ENCODE data around the gene C11orf71. TPM values are rescaled to one million over a fixed set of nuclear protein-coding genes. Genes with fewer than 3 reads are reported as not detected.

C11orf71 gene
- total and polyA plus RNA-seq, 9 of the 15 experiments (the other 6 are each of a cell fraction or from before 2014, with no cell fraction given): 2.9 to 15.1 (median 9.1) TPM

DNA sequence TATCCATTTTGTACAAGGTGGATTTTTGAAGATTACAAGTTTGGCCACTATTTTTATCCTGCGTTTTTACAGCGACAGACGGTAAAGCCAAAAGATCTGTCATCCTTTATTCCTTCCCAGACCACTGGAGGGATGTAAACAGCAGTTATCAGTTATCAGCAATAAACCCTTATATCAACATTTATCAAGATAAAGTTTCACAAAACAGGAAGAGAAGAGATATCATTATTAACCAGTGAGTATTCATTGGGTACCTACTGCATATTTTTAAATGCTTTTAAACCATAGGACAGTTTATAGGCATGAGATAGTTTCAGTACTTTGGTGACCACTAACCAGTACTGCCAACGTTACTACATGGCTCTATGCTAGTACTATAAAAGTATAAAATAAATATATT, 33.1 kb upstream of the C11orf71 start:
- Histone ChIP-seq H3K79me2 (ENCODE audit: control insufficient read depth, insufficient read depth, low read length) (no peaks in the 10 kb centered on the region), H3K27ac (ENCODE audit: extremely low read depth, low read depth, low read length) (no peak overlapping the region), H3K4me3 (no peak overlapping the region), H4K20me1 (replicated peaks; ENCODE audit: control insufficient read depth, insufficient read depth, low read length) (no peaks in the 10 kb centered on the region), H2AFZ (ENCODE audit: low read depth, low read length) (no peak overlapping the region), H3K9ac (ENCODE audit: insufficient read depth in 1 of 2, low read depth in 2 of 2, low read length in 2 of 2) (no peak overlapping the region), H3K4me2 (ENCODE audit: insufficient read depth, low read length) (no peak overlapping the region), H3K27me3 (ENCODE audit: control insufficient read depth in 2 of 2, insufficient read depth in 2 of 2, low read length in 2 of 2) (no peaks in the 10 kb centered on the region), H3K9me1 (ENCODE audit: control insufficient read depth, insufficient read depth, low read length) (no peaks in the 10 kb centered on the region), H3K9me3 (replicated peaks; ENCODE audit: control insufficient read depth, insufficient read depth, low read depth, low read length) (no peaks in the 10 kb centered on the region), H3K36me3 (ENCODE audit: control insufficient read depth, insufficient read depth, low read length) (no peaks in the 10 kb centered on the region), H3K4me1 (replicated peaks in 1 of 2; ENCODE audit: control insufficient read depth in 2 of 2, insufficient read depth in 2 of 2, low read length in 2 of 2) (peaks cover 0 to under 1% of the 10 kb centered on the region in 2 experiments; a peak in 1 of 5 replicates)
- TF ChIP-seq CCNT2 (IDR thresholded peaks at IDR 0.05; ENCODE audit: borderline replicate concordance, extremely low read depth, insufficient read length, low read depth, low read length): no peak
- no peak for TF ChIP-seq SMAD4 (CRISPR knock-in tag; conservative IDR thresholded peaks at IDR 0.05)
- no peak for TF ChIP-seq FOXM1 (IDR thresholded peaks at IDR 0.05; ENCODE audit: low read depth)
- no peak for TF ChIP-seq FOXM1 (CRISPR knock-in tag; IDR thresholded peaks at IDR 0.05; ENCODE audit: low read depth)
- TF ChIP-seq KLF10 (CRISPR knock-in tag; IDR thresholded peaks at IDR 0.05): no peak
- TF ChIP-seq EP300 (IDR thresholded peaks at IDR 0.05; ENCODE audit: low read length): no peak
- no peak for TF ChIP-seq ZC3H8 (IDR thresholded peaks at IDR 0.05)
- no peak for TF ChIP-seq LCOR (CRISPR knock-in tag; IDR thresholded peaks at IDR 0.05)
- no peak for TF ChIP-seq ZNF830 (CRISPR knock-in tag; IDR thresholded peaks at IDR 0.05)
- no peak for TF ChIP-seq E2F3 (CRISPR knock-in tag; IDR thresholded peaks at IDR 0.05)
- no peak for TF ChIP-seq CCAR2 (IDR thresholded peaks at IDR 0.05; ENCODE audit: low read depth, low read length)
- no peak for TF ChIP-seq MYNN (IDR thresholded peaks at IDR 0.05)
- TF ChIP-seq MYNN (CRISPR knock-in tag; IDR thresholded peaks at IDR 0.05): no peak
- TF ChIP-seq SP2 (IDR thresholded peaks at IDR 0.05; ENCODE audit: extremely low read depth, low read depth, low read length, poor library complexity, severe bottlenecking): no peak
- TF ChIP-seq CBX5 (IDR thresholded peaks at IDR 0.05; ENCODE audit: borderline replicate concordance, low read depth): no peak
- TF ChIP-seq KLF16 (IDR thresholded peaks at IDR 0.05): no peak
- no peak for TF ChIP-seq POLR2G (IDR thresholded peaks at IDR 0.05; ENCODE audit: low read depth, low read length)
- no peak for TF ChIP-seq SMC3 (conservative IDR thresholded peaks at IDR 0.05; ENCODE audit: insufficient read depth, low read depth, low read length)
- TF ChIP-seq CBX1 (IDR thresholded peaks at IDR 0.05; ENCODE audit: low read depth): no peak
- DNase-seq (ENCODE audit: extremely low read depth in 1 of 4, low spot score in 3 of 4): no peak
- POLR2A ChIA-PET: no interaction called here
- ATAC-seq: no peak
- in situ Hi-C loops (cut with MboI): no loop called here
- CTCF ChIA-PET (ENCODE audit: low intra/inter-chr PET ratio): no interaction called here
- 31% methylated on average over 2 of the region's 4 CpGs for WGBS (ENCODE audit: insufficient coverage, low coverage, missing lambda C conversion rate)
- no TSS peak for BruUV-seq (replicated peaks)
- intact Hi-C loops (cut with micrococcal nuclease): no loop called here
- FAIRE-seq: no peak
